ENCODE data around the gene MEGF11.

The MEGF11 gene

DNA sequence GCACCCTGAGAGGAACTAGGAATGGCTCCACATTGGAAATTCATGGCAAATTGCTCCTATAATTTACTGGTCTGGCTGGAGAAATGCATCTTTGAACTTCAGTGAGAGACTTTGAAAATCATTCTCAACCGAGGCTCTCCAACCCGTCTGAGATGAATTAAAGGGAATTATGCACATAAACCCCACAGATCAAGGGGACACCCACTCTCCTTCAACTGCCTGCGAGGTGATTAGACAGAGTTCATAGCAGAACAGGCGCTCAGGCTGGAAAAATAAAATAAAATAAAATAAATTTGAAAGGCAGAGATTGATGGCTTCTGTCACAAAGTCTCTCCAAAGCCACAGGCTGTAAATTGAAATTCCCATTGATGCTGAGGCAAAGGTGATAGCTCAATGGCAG is 37.7 kb downstream of the MEGF11 start:
- no peak for DNase-seq (ENCODE audit: low read depth)

DNA sequence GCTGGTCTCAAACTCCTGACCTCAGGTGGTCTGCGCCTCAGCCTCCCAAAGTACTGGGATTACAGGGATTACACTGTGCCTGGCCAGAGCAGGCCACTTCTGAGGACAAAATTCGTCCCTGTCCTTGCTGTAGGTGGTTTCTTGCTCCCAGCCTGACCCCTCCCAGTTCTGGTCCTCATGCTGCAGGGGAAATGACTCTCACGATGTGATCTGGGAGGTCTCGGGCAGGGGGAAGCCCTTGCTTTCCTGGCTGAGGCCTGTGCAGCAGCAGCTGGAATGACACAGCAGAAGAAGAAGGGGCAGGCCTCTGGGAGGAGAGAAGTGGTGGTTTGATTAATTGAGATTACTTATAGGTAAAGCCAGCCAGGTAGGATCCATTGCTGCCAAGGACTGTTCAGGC is 39.3 kb downstream of the MEGF11 start:
- DNase-seq (ENCODE audit: low read depth): no peak

GRCh38 chr15:66212563-66212921 is 41.0 kb downstream of the MEGF11 start:
- no peak for DNase-seq (ENCODE audit: low read depth)

DNA sequence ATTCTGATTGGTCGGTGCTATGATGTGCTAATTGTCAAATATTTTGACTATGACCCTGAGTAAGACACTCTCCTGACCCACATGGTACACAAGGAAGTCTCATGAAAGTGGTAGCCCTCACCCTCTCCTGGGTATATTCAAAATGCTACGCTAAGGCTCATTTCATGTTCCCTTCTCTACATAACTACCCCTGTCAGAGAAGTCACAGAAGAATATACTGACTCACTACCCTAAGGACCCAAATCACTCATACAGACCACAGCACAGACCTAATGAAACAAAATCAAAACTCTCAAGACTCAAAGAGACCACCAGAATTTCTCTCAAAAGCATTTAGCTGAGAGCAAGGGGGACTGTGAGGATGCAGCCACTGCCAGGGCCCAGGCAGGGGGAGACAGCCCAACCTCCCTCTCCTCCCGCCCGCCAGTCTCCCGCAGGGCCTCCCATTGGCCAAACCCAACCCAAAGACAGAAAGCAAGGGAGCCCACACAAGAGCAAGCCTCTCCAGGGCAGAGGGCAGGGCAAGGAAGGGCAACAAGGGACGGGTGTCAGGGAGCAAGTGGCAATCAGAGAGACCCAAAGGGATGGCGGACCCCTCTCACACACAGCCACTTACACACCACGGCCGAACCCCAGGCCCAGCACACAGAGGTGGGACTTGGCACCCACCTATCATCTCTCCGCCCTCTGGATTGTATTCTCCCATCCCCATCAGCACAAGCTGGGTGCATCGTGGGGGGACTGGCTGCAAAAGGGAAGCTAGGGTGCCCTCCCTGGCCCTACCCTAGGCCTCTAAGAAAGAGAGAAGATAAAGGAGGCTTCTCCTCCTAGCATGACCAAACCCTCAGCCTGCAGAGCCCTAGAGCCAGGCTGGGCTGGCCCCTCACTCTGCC is 41.6 kb downstream of the MEGF11 start:
- DNase-seq (ENCODE audit: low read depth): no peak

GRCh38 chr15:66210684-66211083 is 42.9 kb downstream of the MEGF11 start:
- DNase-seq (ENCODE audit: low read depth): no peak

DNA sequence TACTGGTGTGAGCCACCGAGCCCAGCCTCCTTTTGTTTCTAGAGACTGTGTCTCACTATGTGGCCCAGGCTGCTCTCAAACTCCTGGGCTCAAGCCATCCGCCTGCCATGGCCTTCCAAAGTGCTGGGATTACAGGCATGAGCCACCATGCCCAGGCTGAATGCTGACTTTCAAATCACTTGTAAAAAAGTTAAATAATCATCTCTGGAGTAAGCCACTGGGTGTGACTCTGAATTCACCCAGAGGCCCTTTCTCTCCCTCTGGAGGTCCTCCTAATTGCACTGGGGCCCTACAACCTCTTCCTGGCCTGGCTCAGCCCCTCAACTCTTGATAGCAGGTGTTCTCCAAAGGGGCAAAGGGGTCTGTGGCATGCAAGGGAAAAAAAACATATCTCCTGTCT is 54.8 kb downstream of the MEGF11 start:
- DNase-seq (ENCODE audit: low read depth): no peak

- no peak for DNase-seq (ENCODE audit: low read depth)
Measured at GRCh38 chr15:66196602-66197001, 56.9 kb downstream of the MEGF11 start.

GRCh38 chr15:66195621-66196230 is 57.8 kb downstream of the MEGF11 start:
- no peak for DNase-seq (ENCODE audit: low read depth)

DNA sequence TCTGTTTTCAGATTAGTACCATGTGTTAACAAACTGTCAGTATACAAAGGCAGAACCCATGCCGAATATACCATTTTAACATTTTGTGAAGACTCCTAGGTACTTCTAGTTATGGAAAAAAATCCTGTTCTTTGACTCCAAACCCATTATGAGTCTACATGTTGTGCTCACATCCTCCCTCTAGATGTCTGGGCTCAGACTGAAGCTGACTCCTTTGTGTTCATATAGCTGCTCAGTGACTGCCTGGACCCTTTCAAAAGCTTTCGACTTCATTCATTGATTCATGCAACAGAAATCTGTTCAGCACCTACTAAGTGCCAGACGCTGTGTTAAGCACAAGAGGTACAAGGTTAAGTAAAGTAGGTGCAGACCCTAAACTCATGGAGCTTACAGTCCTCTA is 60.5 kb downstream of the MEGF11 start:
- DNase-seq (ENCODE audit: low read depth): no peak

- DNase-seq (ENCODE audit: low read depth): no peak
Measured at GRCh38 chr15:66190746-66191145, 62.8 kb downstream of the MEGF11 start.

- DNase-seq (ENCODE audit: low read depth): no peak
Measured at GRCh38 chr15:66189291-66189690, 64.3 kb downstream of the MEGF11 start.

DNA sequence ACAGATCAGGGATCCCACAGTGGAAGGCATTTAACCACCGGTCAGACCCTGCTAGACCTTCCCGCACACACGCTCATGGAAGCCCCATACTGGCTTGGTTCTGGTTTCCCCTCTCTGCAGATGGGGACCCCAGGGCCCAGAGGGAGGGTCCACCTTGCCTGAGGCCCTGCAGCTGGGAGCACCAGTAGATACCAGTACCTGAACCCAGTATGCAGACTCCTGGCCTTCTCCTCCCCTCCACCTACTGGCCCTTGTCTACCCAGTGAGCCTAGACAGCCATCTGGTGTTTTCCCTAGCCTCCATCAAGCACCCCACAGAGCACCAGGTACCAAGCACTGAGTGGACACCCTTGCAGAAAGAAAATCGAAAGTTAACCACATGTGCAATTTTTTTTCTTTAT is 65.1 kb downstream of the MEGF11 start:
- DNase-seq (ENCODE audit: low read depth): no peak

DNA sequence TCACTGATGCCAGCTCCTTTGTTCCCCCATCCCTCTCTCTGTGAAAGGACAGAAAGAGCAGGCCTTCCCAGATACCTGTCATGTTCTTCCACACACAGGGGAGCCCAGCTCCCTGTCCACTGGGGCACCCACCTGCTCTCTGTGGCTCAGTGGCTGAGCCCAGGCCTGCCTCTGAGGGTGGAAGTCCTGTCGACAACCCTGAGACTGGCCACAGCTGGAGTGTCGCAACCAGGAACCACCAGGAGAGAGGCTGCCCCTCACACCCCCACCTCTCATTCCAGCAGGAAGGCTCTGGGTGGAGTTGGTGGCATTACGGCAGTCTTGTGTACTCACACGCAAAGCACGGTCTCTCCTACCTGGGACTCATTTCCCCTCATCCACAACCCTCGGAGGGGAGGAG is 66.3 kb downstream of the MEGF11 start:
- no peak for DNase-seq (ENCODE audit: low read depth)

DNA sequence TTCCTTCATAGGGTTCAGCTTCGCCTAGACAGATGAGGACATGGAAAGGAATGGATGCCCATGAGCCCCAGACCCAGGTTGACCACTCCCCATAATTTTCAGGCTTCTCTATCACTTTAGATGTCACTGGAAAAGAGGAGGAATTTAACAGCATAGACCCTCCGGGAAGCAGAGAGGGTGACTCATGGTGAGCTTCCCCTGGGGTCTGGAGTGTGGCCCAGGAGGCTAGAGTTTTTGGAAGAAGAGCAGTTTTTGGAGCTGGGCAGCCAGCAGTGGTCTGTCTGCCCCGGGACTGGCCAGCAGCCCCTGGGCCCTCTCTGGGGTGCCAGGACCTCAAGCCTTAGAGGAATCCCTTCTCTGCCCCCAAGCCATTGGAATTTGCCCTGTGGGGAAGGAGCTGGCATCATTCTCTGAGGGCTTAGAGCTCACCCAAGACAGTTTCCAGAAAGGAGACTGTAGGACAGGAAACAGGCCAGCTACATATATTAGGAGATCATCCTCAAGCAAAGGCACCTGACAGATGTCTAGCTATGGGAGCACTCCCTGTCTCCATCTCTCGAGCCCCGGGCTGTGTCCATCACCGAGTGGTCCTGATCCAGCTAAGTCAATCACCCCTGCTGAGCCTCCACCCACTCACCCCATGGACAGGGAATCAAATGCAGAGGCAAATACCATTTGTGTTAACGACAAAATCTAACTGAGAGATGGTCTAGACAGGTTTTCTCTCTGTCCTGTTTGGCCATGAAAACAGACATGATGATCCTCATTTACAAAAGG is 67.3 kb downstream of the MEGF11 start:
- DNase-seq (ENCODE audit: low read depth): no peak

- DNase-seq (ENCODE audit: low read depth): no peak
Measured at GRCh38 chr15:66184936-66185790, 68.4 kb downstream of the MEGF11 start.

GRCh38 chr15:66184492-66184891 is 69.1 kb downstream of the MEGF11 start:
- no peak for DNase-seq (ENCODE audit: low read depth)

GRCh38 chr15:66180531-66181097 is 72.9 kb downstream of the MEGF11 start:
- no peak for DNase-seq (ENCODE audit: low read depth)

DNA sequence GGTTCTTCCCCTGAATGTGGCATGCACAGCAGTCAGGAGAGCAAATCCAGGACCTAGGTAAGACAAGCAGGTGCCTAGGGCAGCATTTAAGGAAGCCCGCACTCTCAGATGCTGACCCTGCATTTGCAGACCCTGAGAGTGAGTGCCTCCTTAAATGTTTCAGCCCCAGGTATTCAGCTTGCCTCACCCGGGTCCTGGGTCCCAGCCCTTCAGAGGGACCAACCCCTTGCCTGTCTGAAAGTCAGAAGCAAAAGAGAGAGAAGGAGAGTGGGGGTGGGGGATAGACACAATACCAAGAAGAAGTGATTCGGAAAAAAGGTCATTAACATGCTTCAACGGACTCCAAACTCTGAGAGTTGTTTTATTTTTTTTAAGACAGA is 75.0 kb downstream of the MEGF11 start:
- DNase-seq (ENCODE audit: low read depth): no peak

DNA sequence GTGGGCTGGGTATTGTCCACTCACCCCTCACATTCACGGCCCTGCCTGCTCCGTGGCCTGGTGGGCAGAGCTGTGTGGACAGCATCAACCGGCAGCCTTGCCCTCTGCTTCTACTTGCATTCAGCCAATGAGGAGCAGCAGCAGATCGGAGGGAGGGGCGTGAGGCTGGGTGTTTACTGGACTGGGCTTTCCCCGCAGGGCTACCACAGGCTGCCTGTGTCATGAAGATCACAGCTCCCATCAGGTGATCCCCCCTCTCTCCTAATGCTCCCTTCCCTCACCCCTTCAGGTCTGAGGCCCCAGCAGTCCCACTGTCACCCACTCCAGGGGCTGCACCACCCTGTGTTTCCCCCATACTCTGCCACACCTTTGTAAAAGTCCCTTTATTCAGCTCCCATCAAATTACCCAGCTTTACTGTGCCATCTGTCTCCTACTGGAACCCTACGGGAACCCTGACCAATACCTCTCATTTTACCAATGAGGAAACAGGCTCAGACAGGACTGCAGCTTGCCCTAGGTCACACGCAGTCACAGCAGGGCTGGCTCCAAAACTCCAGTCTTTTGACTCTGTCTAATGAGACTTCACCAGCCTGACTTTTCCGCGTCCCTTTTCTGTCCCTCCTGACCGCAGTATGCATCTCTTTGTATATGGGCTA is 81.1 kb downstream of the MEGF11 start:
- DNase-seq (ENCODE audit: low read depth): no peak

DNA sequence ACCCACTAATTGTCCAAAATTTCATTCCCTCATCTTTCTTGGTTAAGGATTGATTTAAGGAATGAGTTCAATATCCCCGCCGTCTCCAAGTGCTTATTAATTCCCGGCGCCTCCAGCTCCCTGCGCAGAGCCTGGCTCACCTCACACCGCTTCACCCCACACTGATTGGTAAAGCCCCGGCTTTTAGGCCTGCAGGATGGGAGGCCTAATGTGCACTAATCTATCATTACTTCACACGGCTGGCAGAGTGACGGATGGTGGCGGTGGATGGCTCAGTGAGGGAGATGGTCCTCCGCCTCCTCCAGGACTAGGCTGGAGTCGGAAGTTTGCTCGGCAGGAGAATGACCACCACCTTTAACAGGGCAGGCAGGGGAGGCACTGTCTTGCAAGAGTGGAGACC is 81.7 kb downstream of the MEGF11 start:
- DNase-seq (ENCODE audit: low read depth): no peak

DNA sequence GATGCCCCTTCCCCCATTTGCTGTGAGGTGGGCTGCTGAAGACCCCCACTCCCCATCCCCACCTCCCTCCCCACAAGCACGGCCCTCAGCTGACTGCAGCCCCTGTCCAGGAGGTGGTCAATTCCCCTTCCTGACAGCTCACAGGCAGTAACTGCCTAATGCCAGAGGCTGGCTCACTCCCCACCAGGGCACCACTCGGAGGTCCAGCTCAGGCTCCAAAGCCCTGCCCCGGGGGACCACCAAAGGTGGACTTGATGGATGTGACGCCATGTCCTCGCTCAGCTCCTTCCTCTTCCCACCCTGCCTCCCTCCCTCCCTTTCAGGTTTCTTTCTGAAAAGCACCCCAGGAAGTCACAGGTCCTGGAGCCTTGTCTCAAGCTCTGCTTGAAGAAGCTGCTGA is 82.8 kb downstream of the MEGF11 start:
- DNase-seq (ENCODE audit: low read depth): no peak
